ENCODE results near the gene CCNI.

GRCh38 chr4:77117721-77118120 is 41.9 kb upstream of the CCNI start:
- TF ChIP-seq EZH2 (IDR thresholded peaks at IDR 0.05; ENCODE audit: insufficient read depth, poor library complexity, severe bottlenecking) = no peak
- TF ChIP-seq EZH2phosphoT487 (IDR thresholded peaks at IDR 0.05; ENCODE audit: insufficient read depth, low read depth) = no peak
